Activated effector memory CD4-positive, alpha-beta T cell treated with anti-CD3 and anti-CD28 coated beads, Interleukin-2, amount 50 U/mL, for 16 hours (primary cell): ENCODE results near the gene HOXA1.
"Not testable (repeated sequence)": the region's sequence is repeated elsewhere in the genome, so short reads cannot be mapped to it uniquely, and the experiment has no call there.

Experiments
- DNase-seq: peaks from one replicate; pipeline ENCODE4 v3.0.0-alpha.2; 2020

HOXA1 gene

GRCh38 chr7:27091105-27091504, 4.7 kb downstream of the HOXA1 start:
- DNase-seq, result no peak

GRCh38 chr7:27088002-27088922, 7.5 kb downstream of the HOXA1 start:
- no peak for DNase-seq

GRCh38 chr7:27083646-27084045, 12.2 kb downstream of the HOXA1 start:
- no peak for DNase-seq

- DNase-seq, result no peak
These were observed 13.6 kb downstream of the HOXA1 start for GRCh38 chr7:27082171-27082570.

- no peak for DNase-seq
These were observed 14.9 kb downstream of the HOXA1 start for GRCh38 chr7:27080844-27081436.

GRCh38 chr7:27079234-27079975, 16.4 kb downstream of the HOXA1 start:
- no peak for DNase-seq

- DNase-seq, result no peak
These were observed 17.1 kb downstream of the HOXA1 start for GRCh38 chr7:27078616-27079233.

- no peak for DNase-seq
These were observed 22.7 kb downstream of the HOXA1 start for GRCh38 chr7:27073076-27073475.

GRCh38 chr7:27071622-27072390, 24.0 kb downstream of the HOXA1 start:
- no peak for DNase-seq

- DNase-seq, result no peak
These were observed 27.5 kb downstream of the HOXA1 start for GRCh38 chr7:27068259-27068658.

GRCh38 chr7:27066148-27066547, 29.7 kb downstream of the HOXA1 start:
- DNase-seq, result no peak

- DNase-seq, result no peak
These were observed 30.1 kb downstream of the HOXA1 start for GRCh38 chr7:27065709-27066108.

- no peak for DNase-seq
These were observed 31.1 kb downstream of the HOXA1 start for GRCh38 chr7:27064661-27065060.

GRCh38 chr7:27064159-27064558, 31.6 kb downstream of the HOXA1 start:
- no peak for DNase-seq

- no peak for DNase-seq
These were observed 32.9 kb downstream of the HOXA1 start for GRCh38 chr7:27062946-27063345.

- no peak for DNase-seq
These were observed 42.6 kb downstream of the HOXA1 start for GRCh38 chr7:27053153-27053552.

GRCh38 chr7:27051451-27051850, 44.3 kb downstream of the HOXA1 start:
- no peak for DNase-seq

- no peak for DNase-seq
These were observed 47.4 kb downstream of the HOXA1 start for GRCh38 chr7:27048438-27048837.

GRCh38 chr7:27046854-27047549, 48.8 kb downstream of the HOXA1 start:
- DNase-seq, result no peak

GRCh38 chr7:27045972-27046371, 49.8 kb downstream of the HOXA1 start:
- not testable (repeated sequence) for DNase-seq

- DNase-seq, result not testable (repeated sequence)
These were observed 50.7 kb downstream of the HOXA1 start for GRCh38 chr7:27045066-27045465.
